Muscle layer of duodenum (tissue), 2 donors: Measurements from ENCODE around the gene PEX10.

Experiments used
- H3K27ac ChIP-seq: one replicate; pipeline ENCODE4 v1.7.0; 2013; ENCODE audit warnings: mild to moderate bottlenecking, low read length
- H3K27me3 ChIP-seq: one replicate; pipeline ENCODE4 v1.7.0; 2013; ENCODE audit warnings: low read depth, mild to moderate bottlenecking, control low read depth, low read length
- H3K36me3 ChIP-seq, 2 donors: one replicate each; pipeline ENCODE4 v1.7.0; 2013; ENCODE audit warnings: low read length in 2 of 2, control low read depth in 1 of 2, mild to moderate bottlenecking in 1 of 2; ENCODE audit not compliant: insufficient read depth in 2 of 2, control insufficient read depth in 1 of 2
- H3K4me1 ChIP-seq, 2 donors: one replicate each; pipeline ENCODE4 v1.7.0; 2013; ENCODE audit warnings: low read length in 2 of 2, mild to moderate bottlenecking in 2 of 2, control low read depth in 1 of 2, moderate library complexity in 1 of 2; ENCODE audit not compliant: insufficient read depth in 2 of 2, control insufficient read depth in 1 of 2
- H3K4me3 ChIP-seq, 2 donors: one replicate each; pipeline ENCODE4 v1.7.0; 2013; ENCODE audit warnings: low read length in 2 of 2, low read depth in 1 of 2, mild to moderate bottlenecking in 1 of 2
- H3K9me3 ChIP-seq, 2 donors: one replicate each; pipeline ENCODE4 v1.7.0; 2013; ENCODE audit warnings: low read length in 2 of 2, control low read depth in 1 of 2, mild to moderate bottlenecking in 1 of 2; ENCODE audit not compliant: control insufficient read depth in 1 of 2
- donor health status: healthy.

The PEX10 gene

GRCh38 chr1:2376931-2377672 is 35.3 kb downstream of the PEX10 start:
- H3K36me3 ChIP-seq: no peaks in the 10 kb centered on the region
- peaks cover 0 to 12% of the 10 kb centered on the region in 2 donors for H3K4me1 ChIP-seq
- H3K4me3 ChIP-seq: no peak overlapping the region
- no peak overlapping the region for H3K27ac ChIP-seq
- no peaks in the 10 kb centered on the region for H3K9me3 ChIP-seq
- no peaks in the 10 kb centered on the region for H3K27me3 ChIP-seq

GRCh38 chr1:2376261-2376741 is 36.1 kb downstream of the PEX10 start:
- H3K4me1 ChIP-seq: peaks cover 0 to 4% of the 10 kb centered on the region in 2 donors
- no peaks in the 10 kb centered on the region for H3K36me3 ChIP-seq
- no peaks in the 10 kb centered on the region for H3K27me3 ChIP-seq
- no peaks in the 10 kb centered on the region for H3K9me3 ChIP-seq
- no peak overlapping the region for H3K4me3 ChIP-seq
- no peak overlapping the region for H3K27ac ChIP-seq

GRCh38 chr1:2375923-2376260 is 36.5 kb downstream of the PEX10 start:
- H3K27me3 ChIP-seq: no peaks in the 10 kb centered on the region
- no peak overlapping the region for H3K27ac ChIP-seq
- H3K36me3 ChIP-seq: no peaks in the 10 kb centered on the region
- H3K4me1 ChIP-seq: no peaks in the 10 kb centered on the region
- H3K9me3 ChIP-seq: no peaks in the 10 kb centered on the region
- no peak overlapping the region for H3K4me3 ChIP-seq

DNA sequence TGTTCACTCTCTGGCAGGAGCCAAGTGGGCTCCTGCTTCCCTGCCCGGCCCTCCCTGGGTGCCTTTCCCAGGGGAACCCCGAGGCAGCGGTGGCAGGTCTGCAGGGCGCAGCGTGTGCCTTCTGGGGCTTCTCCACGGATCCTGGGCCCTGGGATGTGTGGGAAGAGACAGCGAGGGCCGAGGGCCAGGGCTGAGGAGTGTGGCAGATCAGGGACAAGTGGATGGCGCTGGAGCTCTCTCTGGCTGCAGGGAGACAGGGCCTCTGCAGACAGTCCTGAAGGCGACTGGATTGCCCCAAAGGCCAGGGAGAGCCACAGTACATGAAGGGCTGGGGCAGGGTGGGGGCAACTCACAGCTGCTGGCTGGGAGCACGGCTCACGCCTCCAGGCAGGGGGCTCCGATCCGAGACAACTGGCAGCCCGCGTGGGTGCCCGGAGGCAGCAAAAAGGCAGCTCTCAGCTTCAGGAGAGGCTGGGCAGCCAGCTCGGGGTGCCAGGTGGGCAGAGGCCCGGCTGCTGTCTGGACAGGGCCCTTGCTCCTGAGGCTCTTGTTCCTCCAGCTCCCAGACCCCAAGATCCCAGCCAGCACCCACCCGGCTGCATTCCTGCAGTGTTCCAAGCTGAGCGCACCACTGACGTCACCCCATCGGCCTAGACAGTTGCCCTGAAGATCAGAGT is 37.0 kb downstream of the PEX10 start:
- Histone ChIP-seq H3K9me3 (no peaks in the 10 kb centered on the region), H3K27me3 (no peaks in the 10 kb centered on the region), H3K36me3 (no peaks in the 10 kb centered on the region), H3K4me3 (no peak overlapping the region), H3K27ac (no peak overlapping the region), H3K4me1 (no peaks in the 10 kb centered on the region)

DNA sequence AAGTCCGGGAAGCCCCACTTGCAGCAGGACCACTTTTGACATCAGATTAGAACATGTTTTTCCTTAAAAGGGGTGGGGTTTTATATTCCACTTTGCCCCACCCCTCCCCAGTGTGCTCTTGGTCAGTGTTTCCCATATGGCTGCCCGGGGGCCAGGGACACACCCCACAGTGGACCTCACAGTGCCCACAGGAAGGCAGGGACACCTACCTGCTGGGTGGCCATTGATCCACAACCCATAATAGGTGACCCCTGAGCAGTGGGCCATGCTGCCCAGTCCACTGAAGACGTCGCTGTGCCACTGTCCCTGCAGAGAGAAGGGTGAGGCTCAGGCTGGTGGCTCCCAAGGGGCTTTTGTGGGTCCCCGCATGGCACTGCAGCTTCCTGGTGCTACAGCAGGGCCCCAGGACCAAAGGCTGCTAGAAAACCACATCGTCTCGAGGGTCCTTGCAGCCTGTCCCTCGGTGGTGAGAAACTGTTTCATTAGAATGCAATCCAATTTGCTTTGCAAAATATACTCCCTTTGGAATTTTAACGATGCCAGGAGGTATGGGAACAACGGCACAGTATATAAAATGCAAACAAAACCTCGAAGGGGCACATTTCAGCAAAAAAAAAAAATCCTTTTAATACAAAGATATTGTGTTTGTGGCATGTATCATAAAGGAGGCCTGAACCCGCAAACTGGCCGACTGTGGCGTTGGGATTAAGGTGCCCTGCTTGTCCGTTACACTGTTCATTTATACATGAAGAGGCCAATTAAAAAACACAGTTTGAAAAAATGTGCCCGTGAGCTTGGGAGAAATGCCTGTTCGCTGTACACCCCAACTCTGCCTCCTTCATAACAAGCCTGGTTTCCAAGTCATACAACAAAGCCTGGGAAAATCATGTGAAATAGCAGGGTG is 37.9 kb downstream of the PEX10 start:
- no peaks in the 10 kb centered on the region for H3K9me3 ChIP-seq
- H3K36me3 ChIP-seq: no peaks in the 10 kb centered on the region
- H3K27me3 ChIP-seq: no peaks in the 10 kb centered on the region
- no peaks in the 10 kb centered on the region for H3K4me1 ChIP-seq
- no peak overlapping the region for H3K4me3 ChIP-seq
- H3K27ac ChIP-seq: no peak overlapping the region

GRCh38 chr1:2373551-2374251 is 38.7 kb downstream of the PEX10 start:
- no peaks in the 10 kb centered on the region for H3K9me3 ChIP-seq
- no peaks in the 10 kb centered on the region for H3K4me1 ChIP-seq
- H3K27me3 ChIP-seq: no peaks in the 10 kb centered on the region
- H3K4me3 ChIP-seq: no peak overlapping the region
- H3K27ac ChIP-seq: no peak overlapping the region
- H3K36me3 ChIP-seq: no peaks in the 10 kb centered on the region

DNA sequence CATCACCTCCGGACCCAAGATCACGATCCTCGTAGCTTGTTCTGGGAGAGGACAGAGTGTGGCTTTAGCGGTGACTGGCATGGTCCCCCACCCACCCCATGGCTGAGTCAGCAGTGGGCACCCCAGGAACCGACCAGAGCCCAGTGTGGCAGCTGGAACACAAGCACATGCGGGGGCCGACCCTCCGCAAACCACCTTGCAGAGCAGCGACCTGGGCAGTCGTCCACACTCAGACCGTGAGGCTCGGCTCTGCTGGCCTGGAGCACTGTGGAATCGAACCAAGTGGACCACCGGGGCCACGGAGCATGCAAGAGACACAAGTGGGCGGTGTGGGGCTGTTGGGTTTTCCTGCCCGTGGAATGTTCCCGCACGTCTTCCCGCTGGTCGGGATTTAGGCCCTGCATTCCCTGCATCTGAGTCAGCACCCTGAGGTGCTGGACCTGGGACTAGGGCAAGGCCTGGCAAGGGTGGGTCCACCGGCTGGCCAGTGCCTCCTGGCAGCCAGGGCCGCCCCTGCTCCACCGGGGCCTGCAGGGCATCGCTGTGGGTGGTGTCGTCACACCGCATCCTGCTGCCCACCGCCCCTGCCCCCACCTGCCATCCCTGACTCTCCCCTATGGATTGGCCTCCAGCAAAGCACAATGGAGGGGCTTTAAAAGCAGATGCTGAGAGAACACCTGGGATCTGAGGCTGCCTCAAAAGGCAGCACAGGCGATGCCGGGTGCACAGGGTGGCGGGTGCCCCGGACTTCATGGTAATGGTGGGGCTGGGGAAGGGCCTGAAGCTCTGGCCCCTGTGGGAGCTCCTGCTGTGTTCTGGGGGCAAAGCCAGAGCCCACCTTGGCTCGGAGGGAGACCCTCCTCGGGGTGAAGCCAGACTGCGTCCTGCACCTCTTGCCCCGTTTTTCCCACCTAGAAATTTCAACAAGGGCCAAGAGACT is 39.5 kb downstream of the PEX10 start:
- Histone ChIP-seq H3K4me1 (no peaks in the 10 kb centered on the region), H3K27ac (no peak overlapping the region), H3K36me3 (no peaks in the 10 kb centered on the region), H3K9me3 (no peaks in the 10 kb centered on the region), H3K27me3 (no peaks in the 10 kb centered on the region), H3K4me3 (no peak overlapping the region)

DNA sequence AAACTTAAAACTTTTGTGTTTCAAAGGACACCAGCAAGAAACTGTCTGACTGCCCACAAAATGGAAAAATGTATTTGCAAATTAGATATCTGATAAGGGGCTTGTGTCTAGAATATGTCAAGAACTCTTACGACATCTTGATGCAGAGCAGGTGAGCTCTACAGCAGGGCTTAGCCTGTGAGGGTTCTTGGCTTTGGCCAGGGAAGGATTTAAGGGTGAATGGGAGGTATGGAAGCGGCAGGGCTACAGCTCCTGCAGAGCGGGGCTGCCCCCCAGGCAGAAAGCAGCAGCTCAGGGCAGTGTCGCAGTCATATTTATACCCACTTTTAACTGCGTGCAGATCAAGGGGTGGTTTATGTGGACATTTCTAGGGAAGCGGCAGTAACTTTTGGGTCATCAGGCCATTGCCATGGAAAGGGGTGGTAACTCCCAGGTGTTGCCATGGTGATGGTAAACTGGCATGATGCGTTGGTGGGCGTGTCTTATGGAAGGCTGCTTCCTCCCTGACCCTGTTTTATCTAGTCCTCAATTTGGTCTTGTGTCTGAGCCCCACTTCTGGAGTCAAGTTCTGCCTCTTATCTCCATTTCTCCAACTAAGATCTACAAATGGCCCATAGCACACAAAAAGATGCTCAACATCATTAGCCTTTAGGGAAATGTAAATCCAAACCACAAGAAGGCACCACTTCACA is 44.2 kb downstream of the PEX10 start:
- Histone ChIP-seq H3K4me1 (no peaks in the 10 kb centered on the region), H3K27ac (no peak overlapping the region), H3K36me3 (no peaks in the 10 kb centered on the region), H3K4me3 (no peak overlapping the region), H3K27me3 (no peaks in the 10 kb centered on the region), H3K9me3 (no peaks in the 10 kb centered on the region)

- Histone ChIP-seq H3K27me3 (no peaks in the 10 kb centered on the region), H3K27ac (no peak overlapping the region), H3K4me1 (no peaks in the 10 kb centered on the region), H3K36me3 (no peaks in the 10 kb centered on the region), H3K9me3 (no peaks in the 10 kb centered on the region), H3K4me3 (no peak overlapping the region)
Measured at GRCh38 chr1:2363847-2364513, 48.4 kb downstream of the PEX10 start.
